ENCODE data around the gene IGF2BP1. TPM values are rescaled to one million over a fixed set of nuclear protein-coding genes. Genes with fewer than 3 reads are reported as not detected.
A peak's percentile ranks its signal among the peaks of the same experiment; 100 is the strongest.
"Not testable (repeated sequence)": the region's sequence is repeated elsewhere in the genome, so short reads cannot be mapped to it uniquely, and the experiment has no call there.

The IGF2BP1 gene
- total and polyA plus RNA-seq, 12 donors, result under 0.01 to 15.5 (median 0.18) TPM; not detected in 4

GRCh38 chr17:49036270-49036626 is 39.1 kb downstream of the IGF2BP1 start:
- TF ChIP-seq POLR2A (IDR thresholded peaks at IDR 0.05), result no peak
- TF ChIP-seq CTCF (IDR thresholded peaks at IDR 0.05), result peak in 1 of 6 experiments; percentile 4
- Histone ChIP-seq H3K9me3 (replicated peaks in 1 of 3) (no peaks in the 10 kb centered on the region), H3K4me3 (no peak overlapping the region), H3K27ac (no peak overlapping the region), H3K27me3 (no peaks in the 10 kb centered on the region), H3K36me3 (replicated peaks in 1 of 2) (no peaks in the 10 kb centered on the region), H3K4me1 (replicated peaks in 1 of 2) (no peaks in the 10 kb centered on the region)
- no peak for DNase-seq
- 89 to 93% (median 90%) methylated on average over 13 of the region's 13 CpGs for WGBS, 4 donors
- intact Hi-C loops (cut with DNase I), result loop anchor here (10.0 kb wide), 3 partner anchors 151 to 361 kb away; no protein-coding TSS in a partner anchor

DNA sequence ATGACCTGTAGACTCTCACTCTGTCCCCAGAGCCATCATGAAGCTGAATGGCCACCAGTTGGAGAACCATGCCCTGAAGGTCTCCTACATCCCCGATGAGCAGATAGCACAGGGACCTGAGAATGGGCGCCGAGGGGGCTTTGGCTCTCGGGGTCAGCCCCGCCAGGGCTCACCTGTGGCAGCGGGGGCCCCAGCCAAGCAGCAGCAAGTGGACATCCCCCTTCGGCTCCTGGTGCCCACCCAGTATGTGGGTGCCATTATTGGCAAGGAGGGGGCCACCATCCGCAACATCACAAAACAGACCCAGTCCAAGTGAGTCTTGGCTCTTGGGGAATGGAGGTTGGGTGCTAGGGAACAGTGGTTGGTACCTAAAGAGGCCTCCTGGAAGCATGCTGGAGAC is 41.0 kb downstream of the IGF2BP1 start:
- H3K4me1 ChIP-seq (replicated peaks in 1 of 2), result no peaks in the 10 kb centered on the region
- DNase-seq, result no peak
- no peak overlapping the region for H3K27ac ChIP-seq
- intact Hi-C loops (cut with DNase I), result loop anchor here (10.0 kb wide), 3 partner anchors 153 to 363 kb away; no protein-coding TSS in a partner anchor
- H3K27me3 ChIP-seq, result no peaks in the 10 kb centered on the region
- H3K4me3 ChIP-seq, result no peak overlapping the region
- H3K9me3 ChIP-seq (replicated peaks in 1 of 3), result no peaks in the 10 kb centered on the region
- no peaks in the 10 kb centered on the region for H3K36me3 ChIP-seq (replicated peaks in 1 of 2)
- TF ChIP-seq POLR2A (IDR thresholded peaks at IDR 0.05), result no peak
- no peak for TF ChIP-seq CTCF (IDR thresholded peaks at IDR 0.05)
- 89 to 97% (median 91%) methylated on average over 4 to 8 of the region's 8 CpGs for WGBS, 4 donors

DNA sequence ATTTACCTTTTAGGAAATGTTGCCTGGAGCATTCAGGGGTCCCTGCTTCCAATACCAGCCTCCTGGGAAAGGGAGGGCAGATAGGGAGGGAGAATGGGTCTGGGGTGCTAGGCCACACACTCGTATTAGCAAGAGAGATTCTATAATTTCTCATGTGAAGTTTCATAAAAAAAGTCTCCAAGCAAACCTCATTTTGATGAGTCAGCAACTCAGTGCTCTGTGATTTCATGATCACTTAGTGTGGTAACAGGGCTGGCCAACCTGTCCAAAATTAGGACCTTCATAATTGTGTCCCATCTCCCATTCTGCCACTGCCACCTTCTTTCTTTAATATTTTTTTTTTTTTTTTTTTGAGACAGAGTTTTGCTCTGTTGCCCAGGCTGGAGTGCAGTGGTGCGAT is 41.4 kb downstream of the IGF2BP1 start:
- 66 to 83% (median 72%) methylated on average over 1 to 2 of the region's 2 CpGs for WGBS, 4 donors
- TF ChIP-seq POLR2A (IDR thresholded peaks at IDR 0.05) (no peak), CTCF (IDR thresholded peaks at IDR 0.05) (no peak)
- Histone ChIP-seq H3K9me3 (replicated peaks in 1 of 3) (no peaks in the 10 kb centered on the region), H3K4me3 (no peak overlapping the region), H3K27ac (no peak overlapping the region), H3K36me3 (replicated peaks in 1 of 2) (no peaks in the 10 kb centered on the region), H3K4me1 (replicated peaks in 1 of 2) (no peaks in the 10 kb centered on the region), H3K27me3 (no peaks in the 10 kb centered on the region)
- no peak for DNase-seq
- intact Hi-C loops (cut with DNase I), result loop anchor here (10.0 kb wide), 3 partner anchors 154 to 364 kb away; no protein-coding TSS in a partner anchor

GRCh38 chr17:49039518-49039917 is 42.3 kb downstream of the IGF2BP1 start:
- H3K27me3 ChIP-seq; H3K36me3 ChIP-seq (replicated peaks in 1 of 2); H3K4me1 ChIP-seq (replicated peaks in 1 of 2); DNase-seq; H3K4me3 ChIP-seq; H3K27ac ChIP-seq; H3K9me3 ChIP-seq (replicated peaks in 1 of 3): not testable (repeated sequence)
- intact Hi-C loops (cut with DNase I), result loop anchor here (10.0 kb wide), 3 partner anchors 155 to 365 kb away; no protein-coding TSS in a partner anchor
- WGBS, 4 donors, result 78 to 84% (median 83%) methylated on average over 6 of the region's 6 CpGs

GRCh38 chr17:49041527-49041926 is 44.3 kb downstream of the IGF2BP1 start:
- H3K9me3 ChIP-seq (replicated peaks in 1 of 3), result no peaks in the 10 kb centered on the region
- no peak for DNase-seq
- H3K27me3 ChIP-seq, result no peaks in the 10 kb centered on the region
- H3K27ac ChIP-seq, result no peak overlapping the region
- WGBS, 4 donors, result 76 to 80% (median 78%) methylated on average over 4 of the region's 4 CpGs
- intact Hi-C loops (cut with DNase I), result no loop called here
- H3K4me3 ChIP-seq, result no peak overlapping the region
- no peaks in the 10 kb centered on the region for H3K36me3 ChIP-seq (replicated peaks in 1 of 2)
- TF ChIP-seq CTCF (IDR thresholded peaks at IDR 0.05) (no peak), POLR2A (IDR thresholded peaks at IDR 0.05) (no peak)
- H3K4me1 ChIP-seq (replicated peaks in 1 of 2), result no peaks in the 10 kb centered on the region

Measured in adrenal gland (tissue), 12 donors.